Inflammatory macrophage treated with lipopolysaccharide for 1 hour (primary cell): ENCODE measurements around the gene CLIC3.
A peak's percentile ranks its signal among the peaks of the same experiment; 100 is the strongest.
"Not testable (repeated sequence)": the region's sequence is repeated elsewhere in the genome, so short reads cannot be mapped to it uniquely, and the experiment has no call there.

Experiments used
- DNase-seq, 2 donors: peaks; one replicate each; pipeline ENCODE4 v3.0.0-alpha.2; 2020 to 2022

CLIC3 gene, protein sequence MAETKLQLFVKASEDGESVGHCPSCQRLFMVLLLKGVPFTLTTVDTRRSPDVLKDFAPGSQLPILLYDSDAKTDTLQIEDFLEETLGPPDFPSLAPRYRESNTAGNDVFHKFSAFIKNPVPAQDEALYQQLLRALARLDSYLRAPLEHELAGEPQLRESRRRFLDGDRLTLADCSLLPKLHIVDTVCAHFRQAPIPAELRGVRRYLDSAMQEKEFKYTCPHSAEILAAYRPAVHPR

GRCh38 chr9:136996361-136997292 lies at the start of gene CLIC3:
TSS of gene CLIC3 (minus strand) at chr9:136996568. CDS start at chr9:136996543, 25 bp downstream.
- peak in 1 of 2 donors; percentile 21 for DNase-seq

- no peak for DNase-seq
Observed at GRCh38 chr9:137045294-137046087, 49.1 kb upstream of the CLIC3 start.

DNA sequence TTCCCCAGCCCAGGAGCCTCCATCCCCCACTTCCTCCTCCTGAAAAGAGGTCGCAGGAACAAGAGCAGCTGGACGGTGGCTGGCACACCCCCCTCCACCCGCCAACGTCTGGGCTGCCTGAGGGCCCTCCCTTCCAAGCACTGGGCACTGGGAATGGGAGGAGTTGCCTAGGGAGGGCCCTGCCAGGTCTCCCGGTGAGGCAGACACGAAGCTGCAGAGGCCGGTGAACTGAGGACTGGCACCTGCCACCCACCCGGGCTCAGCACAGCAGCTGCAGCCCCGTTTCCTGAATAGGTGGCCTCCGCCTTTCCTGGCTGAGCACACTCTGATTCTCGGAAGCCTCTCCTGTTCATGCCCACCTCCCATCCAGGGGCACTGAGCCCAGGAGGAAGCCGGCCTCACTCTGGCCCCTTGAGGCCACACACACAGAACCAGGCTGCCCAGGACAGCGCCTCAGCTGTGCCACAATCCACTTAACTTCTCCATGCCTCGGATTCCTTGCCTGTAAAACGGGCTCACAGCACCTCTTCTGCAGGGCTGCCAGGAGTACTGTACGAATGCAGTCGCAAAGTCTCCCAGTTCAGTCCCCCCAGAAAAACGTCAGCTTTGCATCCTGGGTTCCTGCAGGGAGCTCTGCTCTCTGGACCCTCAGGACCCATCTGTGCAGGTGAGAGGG lies 48.3 kb upstream of the CLIC3 start:
- no peak for DNase-seq

GRCh38 chr9:137044037-137044436 lies 47.7 kb upstream of the CLIC3 start:
- DNase-seq, result no peak

- no peak for DNase-seq
Observed at GRCh38 chr9:137042751-137043727, 46.7 kb upstream of the CLIC3 start.

DNA sequence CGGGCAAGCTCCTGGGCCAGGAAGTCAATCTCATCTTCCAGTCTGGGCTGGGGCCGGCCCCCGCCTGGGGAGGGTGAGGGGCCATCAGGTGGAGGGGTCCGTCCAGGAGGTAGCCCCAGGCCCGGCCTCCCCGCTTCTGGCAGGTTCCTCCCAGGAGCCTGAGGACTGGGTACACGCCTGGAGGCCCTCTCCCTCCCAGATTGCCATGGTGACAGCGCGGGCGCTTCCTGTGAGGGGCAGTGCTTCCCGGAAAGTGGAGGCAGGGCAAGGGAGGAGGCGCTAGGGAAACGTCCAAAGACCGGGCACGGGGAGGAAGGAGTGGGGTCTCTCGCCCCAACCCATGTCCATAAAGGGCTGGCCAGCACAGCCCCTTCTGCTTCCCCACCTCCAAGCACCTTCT lies 44.8 kb upstream of the CLIC3 start:
- DNase-seq, result no peak

GRCh38 chr9:137040568-137040967 lies 44.2 kb upstream of the CLIC3 start:
- no peak for DNase-seq

- no peak for DNase-seq
Observed at GRCh38 chr9:137039611-137040366, 43.4 kb upstream of the CLIC3 start.

GRCh38 chr9:137038916-137039315 lies 42.5 kb upstream of the CLIC3 start:
- DNase-seq, result no peak

GRCh38 chr9:137037483-137037882 lies 41.1 kb upstream of the CLIC3 start:
- no peak for DNase-seq

- DNase-seq, result no peak
Observed at GRCh38 chr9:137037035-137037434, 40.7 kb upstream of the CLIC3 start.

DNA sequence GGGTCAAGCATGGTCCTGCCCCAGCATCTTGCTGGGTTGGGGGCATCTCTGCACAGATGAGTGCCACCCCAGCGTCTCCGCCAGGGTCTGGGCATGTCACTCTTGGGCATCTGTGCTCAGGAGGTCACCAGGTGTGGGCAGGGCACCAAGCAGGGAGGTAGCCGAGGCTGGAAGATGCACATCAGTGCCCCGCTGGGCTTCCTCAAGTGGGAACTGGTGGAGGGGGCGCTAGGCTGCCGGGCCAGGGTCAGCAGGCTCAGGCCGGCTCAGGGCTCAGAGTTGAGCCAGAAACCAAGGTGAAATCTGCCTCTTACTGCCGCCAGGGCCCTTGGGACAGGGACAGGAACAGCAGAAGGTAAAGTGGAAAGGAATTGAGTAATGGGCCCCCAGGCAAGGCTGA lies 39.6 kb upstream of the CLIC3 start:
- DNase-seq, result no peak

GRCh38 chr9:137035507-137035834 lies 39.1 kb upstream of the CLIC3 start:
- no peak for DNase-seq

- peak; percentile 59 to 85 for DNase-seq
Observed at GRCh38 chr9:137034709-137035506, 38.5 kb upstream of the CLIC3 start.

GRCh38 chr9:137034039-137034708 lies 37.8 kb upstream of the CLIC3 start:
- peak in 1 of 2 donors; percentile 24 for DNase-seq

DNA sequence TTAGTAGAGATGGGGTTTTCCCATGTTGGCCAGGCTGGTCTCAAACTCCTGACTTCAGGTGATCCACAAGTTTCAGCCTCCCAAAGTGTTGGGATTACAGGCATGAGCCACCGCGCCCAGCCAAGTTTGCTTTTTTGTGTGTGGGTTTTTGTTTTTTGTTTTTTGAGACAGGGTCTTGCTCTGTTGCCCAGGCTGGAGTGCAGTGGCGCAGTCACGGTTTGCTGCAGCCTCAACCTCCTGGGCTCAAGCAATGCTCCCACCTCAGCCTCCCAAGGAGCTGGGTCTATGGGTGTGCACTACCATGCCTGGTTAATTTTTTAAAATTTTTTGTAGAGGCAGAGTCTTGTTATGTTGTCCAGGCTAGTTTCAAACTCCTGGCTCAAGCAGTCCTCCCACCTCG lies 37.1 kb upstream of the CLIC3 start:
- not testable (repeated sequence) for DNase-seq

GRCh38 chr9:137032858-137033257 lies 36.5 kb upstream of the CLIC3 start:
- DNase-seq, result peak; percentile 86

- no peak for DNase-seq
Observed at GRCh38 chr9:137031904-137032640, 35.7 kb upstream of the CLIC3 start, which contains the start of gene FUT7. TSS of gene FUT7 (minus strand) at chr9:137032088. CDS start at chr9:137031991, 97 bp downstream.
